Upper lobe of right lung (tissue), 1 donor: ENCODE measurements around the gene CDH12. TPM values are rescaled to one million over a fixed set of nuclear protein-coding genes. Genes with fewer than 3 reads are reported as not detected.

Experiments used
- ATAC-seq: fragments of 200-7000 bp; cut with Tn5 transposase; one replicate; pipeline ENCODE4 v1.9.1; 2020; ENCODE audit warnings: mild to moderate bottlenecking, moderate library complexity
- DNase-seq: peaks from one replicate; pipeline ENCODE4 v3.0.0-alpha.2; 2020
- H3K27ac ChIP-seq: fragments of 200-600 bp; one replicate; pipeline ENCODE4 v1.8.0; 2022
- H3K27me3 ChIP-seq: fragments of 200-600 bp; one replicate; pipeline ENCODE4 v1.8.0; 2022; ENCODE audit warnings: mild to moderate bottlenecking
- H3K36me3 ChIP-seq: fragments of 200-600 bp; one replicate; pipeline ENCODE4 v1.8.0; 2022
- H3K4me1 ChIP-seq: fragments of 200-600 bp; one replicate; pipeline ENCODE4 v1.8.0; 2022
- H3K4me3 ChIP-seq: fragments of 200-600 bp; one replicate; pipeline ENCODE4 v1.8.0; 2022; ENCODE audit warnings: mild to moderate bottlenecking
- H3K9me3 ChIP-seq: fragments of 200-600 bp; one replicate; pipeline ENCODE4 v1.8.0; 2022
- CTCF ChIP-seq: fragments of 200-600 bp; IDR thresholded peaks from one replicate; pipeline ENCODE4 v1.8.0; 2022; ENCODE audit warnings: antibody characterized with exemption
- intact Hi-C: fragments of 100-400 bp; cut with DNase I; formaldehyde crosslinking; loops from one replicate; pipeline ENCODE4 v1.11.0; 2022
- total RNA-seq: library from RNA; stranded (reverse); fragmentation: NEBNext Ultra II Directional; extraction: Animal tissue kit (Norgen Biotek cat#: 25700); gene quantifications from one replicate; pipeline ENCODE4 v1.2.1, GENCODE V29; 2021
- donor health status: DM: no; HTN: yes; CAD: no; lungs with severe emphysema.

The CDH12 gene
- total RNA-seq, 1 donor from 2014 or later, result not detected

- Histone ChIP-seq H3K27ac (no peak overlapping the region), H3K36me3 (no peaks in the 10 kb centered on the region), H3K27me3 (no peaks in the 10 kb centered on the region), H3K9me3 (no peaks in the 10 kb centered on the region), H3K4me1 (no peaks in the 10 kb centered on the region), H3K4me3 (no peak overlapping the region)
- no peak for ATAC-seq
- no peak for DNase-seq
- intact Hi-C loops, result no loop called here
- no peak for TF ChIP-seq CTCF
Measured at GRCh38 chr5:22572941-22573340, 280.2 kb downstream of the CDH12 start.

- Histone ChIP-seq H3K27ac (no peak overlapping the region), H3K4me3 (no peak overlapping the region), H3K36me3 (no peaks in the 10 kb centered on the region), H3K9me3 (no peaks in the 10 kb centered on the region), H3K4me1 (no peaks in the 10 kb centered on the region), H3K27me3 (no peaks in the 10 kb centered on the region)
- no peak for ATAC-seq
- no peak for TF ChIP-seq CTCF
- no peak for DNase-seq
- intact Hi-C loops, result no loop called here
Measured at GRCh38 chr5:22567983-22568382, 285.2 kb downstream of the CDH12 start.

GRCh38 chr5:22560147-22560546 lies 293.0 kb downstream of the CDH12 start:
- Histone ChIP-seq H3K9me3 (no peaks in the 10 kb centered on the region), H3K4me1 (no peaks in the 10 kb centered on the region), H3K27me3 (no peaks in the 10 kb centered on the region), H3K27ac (no peak overlapping the region), H3K4me3 (no peak overlapping the region), H3K36me3 (no peaks in the 10 kb centered on the region)
- intact Hi-C loops, result no loop called here
- DNase-seq (no peak), ATAC-seq (no peak)
- no peak for TF ChIP-seq CTCF

GRCh38 chr5:22557251-22557650 lies 295.9 kb downstream of the CDH12 start:
- H3K9me3 ChIP-seq, result no peaks in the 10 kb centered on the region
- no peak for ATAC-seq
- intact Hi-C loops, result no loop called here
- no peaks in the 10 kb centered on the region for H3K4me1 ChIP-seq
- no peaks in the 10 kb centered on the region for H3K27me3 ChIP-seq
- TF ChIP-seq CTCF, result no peak
- H3K4me3 ChIP-seq, result no peak overlapping the region
- H3K27ac ChIP-seq, result no peak overlapping the region
- DNase-seq, result no peak
- H3K36me3 ChIP-seq, result no peaks in the 10 kb centered on the region

- ATAC-seq, result no peak
- no peak overlapping the region for H3K27ac ChIP-seq
- H3K27me3 ChIP-seq, result no peaks in the 10 kb centered on the region
- H3K4me3 ChIP-seq, result no peak overlapping the region
- no peaks in the 10 kb centered on the region for H3K4me1 ChIP-seq
- intact Hi-C loops, result no loop called here
- no peaks in the 10 kb centered on the region for H3K9me3 ChIP-seq
- TF ChIP-seq CTCF, result no peak
- no peak for DNase-seq
- no peaks in the 10 kb centered on the region for H3K36me3 ChIP-seq
Measured at GRCh38 chr5:22554475-22554874, 298.7 kb downstream of the CDH12 start.
